ENCODE results near the gene UBE2E1.

UBE2E1 gene

DNA sequence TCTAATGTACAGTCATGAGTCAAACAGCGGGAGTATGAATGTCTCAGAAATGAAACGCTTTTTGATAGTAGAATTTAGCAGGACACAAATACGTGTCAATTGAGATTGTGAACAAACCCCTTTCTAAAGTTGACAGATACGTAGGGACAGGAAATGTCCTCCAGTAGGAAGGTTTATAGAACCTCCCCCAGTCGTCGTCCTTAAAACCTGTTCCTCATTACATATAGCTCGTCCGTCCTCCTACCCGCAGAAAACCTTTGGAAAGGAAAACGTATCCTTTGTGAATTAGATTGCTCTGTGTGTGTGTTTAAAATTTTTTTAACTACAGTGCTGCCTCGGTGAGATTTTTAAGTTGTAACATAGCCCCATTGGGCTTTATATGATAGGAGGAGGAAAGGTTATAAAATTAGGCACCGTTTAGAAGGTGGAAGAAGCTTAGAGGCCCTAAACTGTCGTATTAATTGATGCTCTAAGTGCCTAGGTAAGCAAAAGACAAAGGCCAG, 4.1 kb downstream of the UBE2E1 start:
- TF ChIP-seq, protein P1, sequence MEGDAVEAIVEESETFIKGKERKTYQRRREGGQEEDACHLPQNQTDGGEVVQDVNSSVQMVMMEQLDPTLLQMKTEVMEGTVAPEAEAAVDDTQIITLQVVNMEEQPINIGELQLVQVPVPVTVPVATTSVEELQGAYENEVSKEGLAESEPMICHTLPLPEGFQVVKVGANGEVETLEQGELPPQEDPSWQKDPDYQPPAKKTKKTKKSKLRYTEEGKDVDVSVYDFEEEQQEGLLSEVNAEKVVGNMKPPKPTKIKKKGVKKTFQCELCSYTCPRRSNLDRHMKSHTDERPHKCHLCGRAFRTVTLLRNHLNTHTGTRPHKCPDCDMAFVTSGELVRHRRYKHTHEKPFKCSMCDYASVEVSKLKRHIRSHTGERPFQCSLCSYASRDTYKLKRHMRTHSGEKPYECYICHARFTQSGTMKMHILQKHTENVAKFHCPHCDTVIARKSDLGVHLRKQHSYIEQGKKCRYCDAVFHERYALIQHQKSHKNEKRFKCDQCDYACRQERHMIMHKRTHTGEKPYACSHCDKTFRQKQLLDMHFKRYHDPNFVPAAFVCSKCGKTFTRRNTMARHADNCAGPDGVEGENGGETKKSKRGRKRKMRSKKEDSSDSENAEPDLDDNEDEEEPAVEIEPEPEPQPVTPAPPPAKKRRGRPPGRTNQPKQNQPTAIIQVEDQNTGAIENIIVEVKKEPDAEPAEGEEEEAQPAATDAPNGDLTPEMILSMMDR (IDR thresholded peaks at IDR 0.05; ENCODE audit: low read depth, low read length, missing control alignments), result no peak
- peak overlapping the region; percentile 58 for H3K4me3 ChIP-seq (ENCODE audit: low read depth, low read length)
- no peak for DNase-seq (ENCODE audit: low read depth)

DNA sequence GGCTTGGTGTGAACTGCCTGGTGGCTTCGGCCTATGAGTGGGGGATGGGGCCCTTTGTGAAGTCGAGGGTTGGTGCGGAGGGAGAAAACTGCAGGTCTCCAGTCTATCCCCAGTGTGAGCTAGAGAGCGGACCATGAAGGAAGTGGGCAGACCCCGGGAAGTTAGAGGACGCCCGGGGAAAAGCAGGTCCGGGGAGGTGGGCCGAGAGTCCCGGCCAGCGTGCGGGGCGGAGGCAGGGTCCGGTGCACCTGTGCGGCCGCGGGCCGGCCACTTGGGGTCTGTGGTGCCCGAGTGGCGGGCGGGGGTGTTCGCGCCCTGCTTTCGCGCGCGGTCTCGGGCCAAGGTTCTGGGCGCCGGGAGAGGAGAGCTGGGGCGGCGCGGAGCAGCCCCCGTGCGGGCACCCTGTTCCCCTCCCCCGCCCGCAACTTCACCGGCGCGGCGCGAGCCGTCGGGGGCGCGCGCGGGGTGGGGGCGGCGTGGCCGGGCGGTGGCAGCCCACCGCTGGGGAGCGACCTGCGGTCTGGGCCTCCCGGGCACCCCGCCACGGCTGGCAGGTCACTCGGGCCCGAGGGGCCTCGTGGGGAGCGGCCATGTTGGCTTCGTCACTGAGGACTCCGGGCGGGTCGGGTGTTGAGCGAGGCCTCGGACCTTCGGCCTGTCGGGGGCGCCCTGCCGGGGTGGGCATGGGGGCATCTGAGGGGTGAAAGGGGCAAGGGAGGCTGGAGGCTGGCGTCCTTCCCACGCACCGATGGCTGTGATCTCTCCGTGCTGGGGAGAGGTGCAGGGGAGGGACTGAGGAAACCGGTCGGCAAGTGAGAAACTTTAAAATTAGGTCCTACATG, 4.8 kb downstream of the UBE2E1 start:
- DNase-seq (ENCODE audit: low read depth), result no peak
- peak overlapping the region; percentile 58 for H3K4me3 ChIP-seq (ENCODE audit: low read depth, low read length)
- TF ChIP-seq, protein P1 (IDR thresholded peaks at IDR 0.05; ENCODE audit: low read depth, low read length, missing control alignments), result no peak

DNA sequence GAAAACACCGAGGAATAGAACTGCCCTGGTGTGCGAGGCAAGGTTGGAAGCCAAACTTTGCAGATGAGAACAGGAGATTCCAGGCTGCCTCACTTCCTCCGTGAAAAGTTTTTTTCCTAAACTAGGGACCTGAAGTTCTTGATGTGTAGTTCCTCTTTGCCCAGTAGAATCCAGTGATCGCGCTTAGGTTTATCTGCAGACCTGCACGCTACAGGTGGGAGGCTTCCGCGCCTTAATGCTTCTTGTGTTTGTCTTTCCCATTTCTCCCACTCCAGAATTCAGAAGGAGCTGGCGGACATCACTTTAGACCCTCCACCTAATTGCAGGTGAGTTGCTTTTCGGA, 5.4 kb downstream of the UBE2E1 start:
- H3K4me3 ChIP-seq (ENCODE audit: low read depth, low read length), result peak overlapping the region; percentile 58
- no peak for DNase-seq (ENCODE audit: low read depth)
- TF ChIP-seq, protein P1 (IDR thresholded peaks at IDR 0.05; ENCODE audit: low read depth, low read length, missing control alignments), result no peak

DNA sequence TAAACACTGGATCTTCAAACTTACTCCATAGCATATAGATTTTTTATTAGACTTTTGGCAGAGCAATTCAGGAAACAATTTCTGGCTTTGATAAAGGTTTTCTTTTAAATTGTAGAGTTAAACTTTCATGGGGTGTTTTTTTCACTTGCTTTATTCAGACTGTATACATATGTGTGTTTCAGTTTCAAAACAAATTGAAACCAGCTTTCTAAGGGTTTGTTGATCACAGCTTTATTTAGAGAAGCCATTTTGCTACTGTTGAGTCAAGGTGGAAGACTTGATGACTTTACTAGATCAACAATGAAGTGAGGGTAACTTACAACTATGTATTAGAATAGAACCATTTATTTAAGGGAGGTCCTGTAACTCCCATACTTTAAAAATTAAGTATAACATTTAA, 6.2 kb downstream of the UBE2E1 start:
- DNase-seq (ENCODE audit: low read depth), result no peak
- peak overlapping the region; percentile 58 for H3K4me3 ChIP-seq (ENCODE audit: low read depth, low read length)
- TF ChIP-seq, protein P1 (IDR thresholded peaks at IDR 0.05; ENCODE audit: low read depth, low read length, missing control alignments), result no peak

DNA sequence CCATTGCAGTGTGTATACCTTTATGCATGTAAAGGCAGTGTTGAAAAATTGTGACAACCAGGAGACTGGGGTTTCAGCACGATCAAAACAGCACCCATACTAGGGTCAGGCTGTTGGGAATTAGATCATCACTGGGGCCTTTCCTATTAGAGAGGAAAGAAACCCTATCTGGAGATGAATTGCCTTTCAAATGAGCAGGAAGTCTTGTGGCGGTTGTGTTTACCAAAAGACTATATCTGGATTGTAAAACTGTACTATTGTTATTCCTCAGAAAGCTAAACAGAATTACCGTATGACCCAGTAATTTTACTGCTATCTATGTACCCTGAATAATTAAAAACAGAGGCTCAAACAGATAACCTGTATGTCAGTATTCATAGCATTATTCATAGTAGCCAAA, 10.1 kb downstream of the UBE2E1 start:
- no peak for DNase-seq (ENCODE audit: low read depth)
- no peak overlapping the region for H3K4me3 ChIP-seq (ENCODE audit: low read depth, low read length)
- TF ChIP-seq, protein P1 (IDR thresholded peaks at IDR 0.05; ENCODE audit: low read depth, low read length, missing control alignments), result no peak

DNA sequence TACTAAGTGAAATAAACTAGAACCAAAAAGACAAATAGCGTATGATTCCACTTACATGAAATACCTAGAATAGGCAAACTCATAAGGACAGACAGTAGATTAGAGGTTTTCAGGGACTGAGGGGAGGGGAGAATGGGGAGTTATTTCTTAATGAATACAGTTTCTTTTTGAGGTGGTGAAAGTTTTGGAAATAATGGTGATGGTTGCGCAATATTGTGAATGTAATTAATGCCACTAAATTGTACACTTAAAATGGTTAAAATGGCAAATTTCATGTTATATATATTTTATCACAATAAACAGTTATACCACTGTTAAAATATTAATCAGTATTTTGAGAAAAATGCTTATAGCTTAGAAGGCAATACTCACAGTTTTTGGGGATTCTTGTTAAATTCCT, 11.0 kb downstream of the UBE2E1 start:
- no peak for DNase-seq (ENCODE audit: low read depth)
- H3K4me3 ChIP-seq (ENCODE audit: low read depth, low read length), result no peak overlapping the region
- TF ChIP-seq, protein P1 (IDR thresholded peaks at IDR 0.05; ENCODE audit: low read depth, low read length, missing control alignments), result no peak
